ENCODE results near the gene SOST.

The SOST gene

DNA sequence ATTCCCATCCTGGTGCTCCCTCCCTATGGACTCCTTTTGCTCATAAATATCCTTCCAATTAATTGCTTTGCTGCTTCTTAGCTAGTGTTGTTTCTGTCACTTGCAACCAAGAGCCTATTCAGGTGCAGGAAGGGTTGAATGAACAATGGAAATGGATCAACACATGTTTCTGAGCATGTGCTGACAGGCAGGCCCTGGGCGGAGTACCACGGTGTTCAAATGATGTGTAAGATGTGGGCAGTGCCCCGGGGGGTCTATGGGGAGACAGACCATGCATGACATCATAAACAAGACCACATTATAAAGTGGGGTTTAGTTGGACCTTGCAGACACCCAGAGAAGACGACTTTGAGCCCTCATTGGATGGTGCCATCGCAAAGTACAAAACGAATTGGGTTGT is 48.5 kb downstream of the SOST start:
- no peak for DNase-seq (ENCODE audit: low read depth)
- TF ChIP-seq, protein P1, sequence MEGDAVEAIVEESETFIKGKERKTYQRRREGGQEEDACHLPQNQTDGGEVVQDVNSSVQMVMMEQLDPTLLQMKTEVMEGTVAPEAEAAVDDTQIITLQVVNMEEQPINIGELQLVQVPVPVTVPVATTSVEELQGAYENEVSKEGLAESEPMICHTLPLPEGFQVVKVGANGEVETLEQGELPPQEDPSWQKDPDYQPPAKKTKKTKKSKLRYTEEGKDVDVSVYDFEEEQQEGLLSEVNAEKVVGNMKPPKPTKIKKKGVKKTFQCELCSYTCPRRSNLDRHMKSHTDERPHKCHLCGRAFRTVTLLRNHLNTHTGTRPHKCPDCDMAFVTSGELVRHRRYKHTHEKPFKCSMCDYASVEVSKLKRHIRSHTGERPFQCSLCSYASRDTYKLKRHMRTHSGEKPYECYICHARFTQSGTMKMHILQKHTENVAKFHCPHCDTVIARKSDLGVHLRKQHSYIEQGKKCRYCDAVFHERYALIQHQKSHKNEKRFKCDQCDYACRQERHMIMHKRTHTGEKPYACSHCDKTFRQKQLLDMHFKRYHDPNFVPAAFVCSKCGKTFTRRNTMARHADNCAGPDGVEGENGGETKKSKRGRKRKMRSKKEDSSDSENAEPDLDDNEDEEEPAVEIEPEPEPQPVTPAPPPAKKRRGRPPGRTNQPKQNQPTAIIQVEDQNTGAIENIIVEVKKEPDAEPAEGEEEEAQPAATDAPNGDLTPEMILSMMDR (IDR thresholded peaks at IDR 0.05; ENCODE audit: control insufficient read depth, extremely low read depth, insufficient read depth), result no peak

DNA sequence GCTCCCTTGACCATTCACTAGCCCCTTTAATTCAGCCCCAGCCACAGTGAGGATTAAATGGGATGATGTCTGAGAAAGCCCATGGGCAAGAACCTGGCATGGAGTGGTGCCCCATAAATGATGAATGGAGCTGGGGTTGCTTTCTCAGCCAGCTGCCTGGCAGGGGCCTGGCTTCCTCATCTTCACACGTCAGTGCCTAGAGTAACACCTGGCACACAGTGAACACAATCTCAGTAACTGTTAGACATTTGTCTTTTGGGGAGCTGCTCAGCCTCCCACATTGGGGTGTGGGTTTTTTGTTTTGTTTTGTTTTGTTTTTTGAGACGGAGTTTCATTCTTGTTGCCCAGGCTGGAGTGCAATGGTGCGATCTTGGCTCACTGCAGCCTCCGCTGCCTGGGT is 49.4 kb downstream of the SOST start:
- H3K4me3 ChIP-seq (ENCODE audit: low read depth, low read length), result no peak overlapping the region
- TF ChIP-seq, protein P1 (IDR thresholded peaks at IDR 0.05; ENCODE audit: control insufficient read depth, extremely low read depth, insufficient read depth), result no peak
- DNase-seq (ENCODE audit: low read depth), result no peak

More for the DNA sequence above, 48.5 kb downstream of the SOST start:
- no peak overlapping the region for H3K4me3 ChIP-seq (ENCODE audit: low read depth, low read length)

DNA sequence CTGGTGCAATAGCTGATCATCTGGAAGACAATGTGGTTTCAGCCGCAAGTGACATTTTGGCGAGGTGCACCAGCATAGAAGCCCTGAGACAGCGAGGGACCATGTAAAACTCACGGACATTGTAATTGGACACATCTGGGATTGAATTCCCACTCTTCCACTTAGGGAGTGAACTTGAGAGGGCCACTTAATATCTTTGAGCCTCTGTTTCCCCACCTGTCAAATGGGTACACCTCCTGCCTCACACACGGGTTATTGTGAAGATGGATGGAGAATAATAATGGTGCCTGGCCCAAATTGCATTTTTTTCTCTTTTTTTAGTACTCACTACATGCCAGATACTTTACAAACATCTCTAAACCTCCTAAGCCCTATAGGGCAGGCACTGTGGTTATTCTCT is 51.4 kb downstream of the SOST start:
- no peak overlapping the region for H3K4me3 ChIP-seq (ENCODE audit: low read depth, low read length)
- TF ChIP-seq, protein P1 (IDR thresholded peaks at IDR 0.05; ENCODE audit: control insufficient read depth, extremely low read depth, insufficient read depth), result no peak
- DNase-seq (ENCODE audit: low read depth), result no peak

DNA sequence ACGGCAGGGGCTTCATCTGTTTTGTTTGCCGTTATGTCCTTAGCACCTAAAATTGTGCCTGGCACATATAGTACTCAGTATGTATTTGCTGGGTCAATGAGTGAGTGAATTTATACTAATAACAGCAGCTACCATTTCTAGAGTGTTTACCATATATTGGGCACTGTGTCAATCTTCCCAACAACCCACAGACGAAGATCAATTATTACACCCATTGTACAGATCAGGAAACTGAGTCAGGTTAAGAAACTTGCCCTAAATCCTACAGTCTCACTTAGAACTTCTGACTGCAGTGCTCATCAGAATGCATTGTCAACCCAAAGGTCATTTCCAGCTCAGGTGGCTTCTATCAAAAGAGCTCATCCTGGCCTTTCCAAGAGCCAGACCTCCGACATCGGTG is 52.4 kb downstream of the SOST start:
- no peak for DNase-seq (ENCODE audit: low read depth)
- TF ChIP-seq, protein P1 (IDR thresholded peaks at IDR 0.05; ENCODE audit: control insufficient read depth, extremely low read depth, insufficient read depth), result no peak
- no peak overlapping the region for H3K4me3 ChIP-seq (ENCODE audit: low read depth, low read length)
